Measurements from ENCODE around the gene ATXN7.

Gene ATXN7

DNA sequence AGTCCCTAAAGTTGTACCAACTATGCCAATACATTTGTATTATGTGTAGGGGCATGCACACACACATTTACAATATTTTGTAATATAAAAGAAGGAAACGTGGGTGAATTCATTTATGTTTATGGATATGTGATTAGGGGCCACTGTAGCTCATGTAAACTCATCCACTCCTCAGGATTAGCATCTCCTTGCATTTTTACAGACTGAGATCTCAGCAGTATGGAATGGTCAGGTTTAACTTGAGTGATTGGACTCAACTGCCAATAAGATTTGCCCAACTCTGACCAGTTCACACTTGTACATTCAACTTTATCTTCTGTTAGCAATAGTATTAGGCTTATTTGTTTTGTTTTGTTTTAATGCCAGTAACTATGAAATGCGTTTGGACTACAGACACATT lies 123.2 kb downstream of the ATXN7 start:
- DNase-seq = no peak

DNA sequence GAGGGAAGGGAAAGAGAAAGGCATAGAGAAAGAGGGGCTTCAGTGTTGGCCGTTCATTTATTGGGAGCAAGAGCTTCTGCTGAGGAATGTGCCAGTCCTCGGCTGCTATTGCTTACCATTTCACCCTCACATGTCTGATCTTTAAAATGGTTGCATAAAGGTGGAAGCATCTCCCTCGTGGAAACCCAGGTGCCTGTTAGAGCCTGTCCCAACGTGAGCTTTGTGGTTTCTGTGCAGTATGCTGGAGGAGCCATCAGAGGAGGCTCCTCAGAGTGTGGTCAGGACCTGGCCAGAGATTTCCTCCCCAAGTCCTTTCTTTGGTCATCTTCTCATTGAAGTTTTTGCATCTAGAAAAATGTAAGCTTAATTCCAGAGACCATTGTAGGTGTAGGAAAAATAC lies 125.3 kb downstream of the ATXN7 start:
- no peak for DNase-seq

DNA sequence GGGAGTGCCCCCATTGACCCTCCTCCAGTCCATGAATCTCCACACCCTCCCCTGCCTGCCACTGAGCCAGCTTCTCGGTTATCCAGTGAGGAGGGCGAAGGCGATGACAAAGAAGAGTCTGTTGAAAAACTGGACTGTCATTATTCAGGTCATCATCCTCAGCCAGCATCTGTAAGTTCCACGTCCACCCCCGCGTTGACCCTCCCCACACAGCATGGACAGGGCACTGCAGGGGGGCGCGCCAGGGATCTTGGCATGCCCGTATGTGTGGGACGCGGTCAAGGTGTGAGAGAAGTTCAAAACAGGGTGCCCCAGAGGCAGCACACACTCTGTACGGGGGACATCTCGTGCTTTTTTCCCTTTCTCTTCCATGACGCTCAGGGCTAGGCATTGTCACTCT lies 126.5 kb downstream of the ATXN7 start:
- DNase-seq = no peak

DNA sequence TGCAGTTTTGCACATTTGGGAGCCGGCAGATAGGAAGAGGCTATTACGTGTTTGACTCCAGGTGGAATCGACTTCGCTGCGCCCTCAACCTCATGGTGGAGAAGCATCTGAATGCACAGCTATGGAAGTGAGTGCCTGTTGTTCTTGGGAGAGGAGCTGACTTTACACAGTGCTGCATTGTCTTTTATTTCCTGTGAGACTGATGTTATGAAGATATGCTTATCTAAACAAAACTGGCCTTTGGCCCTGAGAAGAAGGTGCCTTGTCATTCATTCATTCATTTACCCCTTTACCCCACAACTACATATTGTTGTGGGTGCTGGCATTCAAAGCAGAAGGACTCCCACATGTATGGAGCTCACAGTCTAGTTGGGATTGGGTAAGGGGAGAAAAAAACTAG lies 127.1 kb downstream of the ATXN7 start:
- DNase-seq = no peak

DNA sequence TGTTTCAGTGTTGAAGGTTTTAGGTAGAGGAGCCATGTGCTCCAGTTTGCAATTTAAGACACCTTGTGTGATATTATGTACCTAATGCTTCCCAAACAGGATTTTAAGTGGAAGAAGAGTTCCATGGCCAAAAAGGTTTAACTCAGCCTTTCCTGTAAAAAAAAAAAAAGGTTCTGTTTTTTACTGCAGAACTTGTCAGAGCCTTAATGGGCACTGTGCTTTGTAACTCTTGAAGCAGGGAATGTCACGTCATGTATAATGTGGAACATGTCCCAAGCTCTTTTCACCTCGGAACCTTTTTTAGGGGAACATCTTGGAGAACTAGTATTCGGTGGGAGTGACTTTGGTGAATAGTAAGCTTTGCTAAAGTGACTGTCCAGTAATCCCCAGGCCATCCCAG lies 128.0 kb downstream of the ATXN7 start:
- DNase-seq = no peak

DNA sequence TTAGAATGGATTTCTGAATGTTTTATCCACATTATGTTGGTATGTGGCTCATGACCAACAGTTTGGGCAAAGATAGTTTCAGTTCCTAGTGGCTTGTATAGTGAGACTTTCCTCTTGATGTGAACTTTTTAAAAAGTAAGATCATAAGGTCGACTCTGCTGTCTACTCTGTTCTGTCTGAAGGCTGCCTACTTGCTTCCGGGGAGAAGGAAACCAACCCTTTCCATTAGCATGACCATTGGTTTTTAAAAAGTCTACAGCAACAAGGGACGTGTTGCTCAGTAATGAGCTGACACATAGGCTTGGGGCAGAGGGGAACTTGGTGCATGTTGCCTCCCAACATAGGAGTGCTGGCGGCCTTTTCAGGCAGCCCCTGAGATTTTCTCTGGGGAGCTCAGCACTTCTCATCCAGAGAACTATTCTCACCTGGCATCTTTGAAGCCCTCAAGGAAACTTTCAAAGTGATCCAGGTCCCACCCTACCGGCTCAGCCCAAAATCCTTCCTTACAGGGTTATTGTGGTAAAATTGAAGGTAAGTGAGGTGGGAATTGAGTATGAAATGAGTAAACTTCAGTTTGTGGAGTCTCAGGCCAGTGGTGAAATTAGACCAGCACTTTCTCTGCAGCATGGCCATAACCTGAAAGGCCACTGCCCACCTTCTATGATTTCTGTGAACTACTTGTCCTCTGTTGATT lies 129.0 kb downstream of the ATXN7 start:
- no peak for DNase-seq

DNA sequence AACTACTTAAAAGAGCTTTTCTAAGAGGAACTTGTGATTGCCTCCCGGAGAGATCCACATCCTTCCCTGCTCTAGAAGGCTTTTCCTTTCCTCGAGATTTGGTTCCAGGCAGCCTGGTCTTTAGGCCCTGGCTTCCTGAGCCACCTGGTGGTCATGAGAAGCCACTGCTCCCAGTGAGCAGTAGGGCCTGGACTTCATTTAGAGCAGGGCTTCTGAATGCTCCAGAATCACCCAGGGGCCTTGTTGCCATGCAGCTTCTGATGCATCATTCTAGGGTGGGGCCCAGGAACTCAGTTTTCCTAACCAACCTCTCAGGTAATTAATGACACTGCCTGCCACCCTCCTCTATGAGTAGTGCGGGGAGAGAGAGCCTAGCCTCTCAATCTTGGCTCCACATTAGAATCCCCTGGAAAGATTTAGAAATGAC lies 130.0 kb downstream of the ATXN7 start:
- no peak for DNase-seq

DNA sequence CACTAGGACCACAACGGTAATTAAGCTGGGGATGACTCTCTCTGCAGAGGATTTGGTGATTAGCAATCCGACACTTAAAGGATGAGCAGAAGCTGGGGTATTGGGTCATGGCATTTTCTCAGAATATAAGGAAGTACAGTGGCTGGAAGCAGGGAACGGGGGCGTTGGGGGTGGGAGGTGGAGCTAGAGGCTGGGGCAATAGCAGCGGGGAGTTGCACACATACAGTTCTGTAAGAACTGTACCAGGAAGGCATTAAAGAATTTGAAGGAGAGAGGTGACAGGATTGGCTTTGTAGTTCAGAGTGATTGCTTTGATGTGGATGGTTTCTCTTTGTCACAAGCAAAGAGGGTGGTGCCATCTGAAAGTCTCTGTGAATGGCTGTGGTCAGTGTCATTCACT lies 131.4 kb downstream of the ATXN7 start:
- DNase-seq = no peak

DNA sequence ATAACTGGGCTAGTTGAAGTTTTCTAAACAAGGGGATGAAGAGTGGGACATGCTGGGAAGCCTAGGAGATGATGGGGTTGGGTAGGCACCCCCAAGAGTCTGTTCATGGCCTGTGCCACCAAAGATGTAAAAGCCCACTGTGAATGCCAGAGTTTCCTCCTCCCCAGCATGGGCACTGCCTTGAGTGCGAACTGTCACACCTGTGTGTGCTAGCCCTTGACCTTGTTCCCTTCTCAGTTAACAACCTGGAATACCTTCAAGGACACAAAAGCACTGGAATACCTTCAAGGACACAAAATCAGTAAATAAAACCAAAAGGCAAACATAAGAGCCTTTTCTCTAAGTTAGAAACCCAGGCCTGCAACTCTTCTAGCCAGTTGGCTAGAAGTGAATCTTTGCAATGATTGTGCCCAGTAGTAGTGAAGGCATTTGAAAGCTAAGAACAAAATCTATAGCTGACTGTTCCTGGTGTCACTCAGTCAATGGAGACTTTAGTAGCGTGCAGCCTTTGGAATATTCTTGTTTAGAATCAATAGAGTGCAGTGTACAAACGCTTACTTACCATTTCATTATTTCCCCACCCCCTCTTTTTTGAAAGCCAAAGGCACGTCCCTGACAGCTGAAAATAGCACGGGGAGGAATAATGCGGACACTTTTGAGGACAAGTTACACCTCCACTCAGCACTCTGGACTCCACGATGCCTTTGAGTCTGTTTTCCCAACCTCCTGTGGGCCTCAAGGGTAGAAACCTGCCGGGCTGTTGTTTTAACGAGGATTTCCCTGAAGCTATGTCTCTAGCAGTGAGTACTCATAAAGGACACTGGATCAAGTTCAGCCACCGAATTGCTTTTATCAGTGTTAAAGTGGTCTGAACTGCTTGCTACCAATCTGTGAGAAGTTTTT lies 135.4 kb downstream of the ATXN7 start:
- no peak for DNase-seq

DNA sequence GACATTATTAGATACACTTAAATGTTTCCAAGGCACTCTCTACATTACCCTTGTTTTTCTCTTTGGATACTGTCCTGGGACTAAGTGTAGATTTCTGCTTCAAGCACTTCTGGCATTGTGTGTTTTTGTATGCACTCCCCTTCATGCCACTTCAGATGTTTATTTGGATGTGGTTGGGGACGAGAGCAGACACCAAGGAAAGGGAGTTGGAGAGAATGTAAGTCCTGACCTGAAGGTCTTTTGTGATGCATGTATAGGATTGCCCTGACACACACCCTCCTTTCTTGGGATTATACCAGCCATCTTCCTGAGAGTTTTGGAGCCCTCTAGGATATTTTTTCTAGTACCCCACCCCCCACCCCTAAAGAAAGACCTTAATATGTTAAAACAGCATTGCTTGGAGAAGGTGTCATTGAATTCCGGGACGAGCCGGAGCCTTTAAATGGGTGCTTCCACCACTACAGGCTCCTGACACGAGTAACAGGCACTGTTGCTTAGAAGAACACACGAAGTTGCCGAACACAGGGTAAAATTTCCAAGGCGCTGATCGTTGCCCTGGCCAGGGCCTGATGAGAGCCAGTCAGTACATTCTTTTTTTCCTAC lies 136.9 kb downstream of the ATXN7 start:
- no peak for DNase-seq

DNA sequence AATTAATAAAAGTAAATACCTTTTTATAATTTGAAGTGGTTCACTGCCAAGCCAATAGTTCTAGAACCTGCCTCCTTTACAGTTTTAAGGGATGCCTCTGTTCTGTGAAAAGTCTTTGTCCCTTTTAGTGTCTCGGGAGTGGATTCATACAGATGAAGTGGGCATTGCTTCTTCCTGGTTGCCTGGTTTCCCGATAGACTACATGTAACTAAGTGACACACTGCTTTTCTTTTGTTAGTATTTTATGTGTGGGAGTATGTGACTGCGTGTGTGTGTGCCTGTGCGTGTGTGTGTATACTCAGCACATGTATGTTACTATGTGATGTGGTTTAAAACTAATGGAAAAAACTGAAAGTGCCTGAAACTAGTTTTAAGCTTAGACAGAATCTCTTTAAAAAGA lies 138.6 kb downstream of the ATXN7 start:
- DNase-seq = no peak

DNA sequence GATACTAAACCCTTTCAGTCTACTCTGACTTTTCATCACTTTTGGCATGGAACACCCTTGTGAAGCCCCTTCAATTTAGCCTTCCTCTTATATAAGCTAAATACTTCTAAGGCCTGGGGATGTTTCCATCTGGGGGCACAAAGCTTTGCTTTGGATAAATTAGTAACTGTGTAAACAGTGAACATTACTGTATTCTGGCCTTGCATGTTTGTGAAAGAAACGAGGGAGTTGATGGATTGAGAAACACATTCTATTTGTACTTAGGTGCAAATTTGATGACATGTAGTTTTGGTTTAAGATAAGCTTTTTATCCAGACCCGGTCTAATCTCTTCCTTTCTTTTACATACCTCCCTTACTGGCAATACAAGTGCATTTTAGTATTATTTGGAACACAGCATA lies 139.9 kb downstream of the ATXN7 start:
- no peak for DNase-seq

DNA sequence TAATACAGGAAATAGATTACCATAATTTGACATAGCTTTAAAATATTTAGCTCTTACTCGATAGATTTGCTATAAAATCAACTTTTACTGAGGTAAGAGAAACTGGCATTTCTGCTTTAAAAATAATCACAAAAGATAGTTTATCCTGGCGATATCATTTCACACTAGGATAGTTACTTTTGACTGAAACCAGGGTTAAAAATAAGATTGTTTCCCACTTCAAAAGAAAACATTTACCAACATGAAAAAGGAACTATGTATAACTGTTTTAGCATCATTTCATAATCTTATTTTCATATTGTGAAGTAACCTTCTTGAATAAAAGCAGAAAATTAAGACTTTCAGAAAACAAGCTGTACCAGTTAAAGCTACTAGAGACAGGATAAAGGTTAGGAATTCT lies 144.3 kb downstream of the ATXN7 start:
- no peak for DNase-seq

DNA sequence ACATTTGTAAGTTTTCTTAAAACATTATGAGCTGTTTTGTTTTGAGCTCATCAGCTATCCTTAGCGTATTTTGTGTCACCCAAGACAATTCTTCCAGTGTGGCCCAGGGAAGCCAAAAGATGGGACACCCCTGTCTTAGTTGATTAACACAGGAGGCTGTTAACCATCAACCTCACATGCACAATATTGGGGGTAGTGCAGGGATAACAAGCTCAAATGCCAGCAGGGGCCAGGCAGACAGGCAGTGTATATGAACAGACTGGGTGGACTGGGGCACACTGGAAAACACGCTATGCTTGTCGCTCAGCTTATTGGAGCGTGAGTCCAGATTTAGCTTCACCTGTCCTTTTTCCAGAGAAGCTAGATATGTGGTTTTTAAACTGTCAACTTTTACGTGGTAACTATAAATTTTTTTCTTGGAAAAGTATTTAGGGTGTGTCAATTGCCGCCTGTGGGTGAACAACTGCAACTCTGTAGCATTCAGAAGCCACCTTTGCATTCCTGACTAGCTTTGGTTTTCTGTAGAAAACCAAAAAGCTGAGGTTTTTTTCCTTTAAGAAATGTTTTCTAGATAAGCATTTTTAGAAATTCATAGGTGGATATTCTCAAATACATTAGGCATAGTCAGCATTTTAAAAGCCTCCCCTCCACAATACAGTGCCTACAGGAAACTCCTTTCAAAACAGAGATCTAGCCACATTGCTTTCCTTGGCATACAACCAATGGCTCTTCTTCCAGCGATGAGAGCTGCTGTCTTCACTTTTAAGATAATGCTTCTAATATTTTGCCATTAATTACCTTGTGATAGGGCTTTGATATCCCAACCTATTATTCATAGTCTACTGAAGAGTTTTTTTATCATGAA lies 145.1 kb downstream of the ATXN7 start:
- no peak for DNase-seq

DNA sequence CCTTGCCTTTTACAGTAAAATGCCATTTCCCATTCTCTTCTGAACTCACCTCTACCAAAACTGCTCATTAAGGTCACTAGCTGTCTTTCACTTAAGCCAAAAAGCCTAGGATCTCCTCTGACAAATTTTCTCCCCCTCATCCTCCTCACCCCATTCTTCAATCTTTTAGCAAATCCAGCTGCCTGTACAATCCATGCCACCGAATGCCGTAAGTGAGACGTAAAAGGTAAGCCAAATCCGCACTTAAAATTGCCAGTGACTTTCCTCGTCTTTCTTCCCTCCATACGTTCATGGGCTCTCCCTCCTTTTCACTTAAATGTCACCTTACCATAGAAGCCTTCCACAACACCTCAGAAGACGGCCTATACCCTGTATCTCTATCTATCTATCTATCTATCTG lies 145.9 kb downstream of the ATXN7 start:
- no peak for DNase-seq

DNA sequence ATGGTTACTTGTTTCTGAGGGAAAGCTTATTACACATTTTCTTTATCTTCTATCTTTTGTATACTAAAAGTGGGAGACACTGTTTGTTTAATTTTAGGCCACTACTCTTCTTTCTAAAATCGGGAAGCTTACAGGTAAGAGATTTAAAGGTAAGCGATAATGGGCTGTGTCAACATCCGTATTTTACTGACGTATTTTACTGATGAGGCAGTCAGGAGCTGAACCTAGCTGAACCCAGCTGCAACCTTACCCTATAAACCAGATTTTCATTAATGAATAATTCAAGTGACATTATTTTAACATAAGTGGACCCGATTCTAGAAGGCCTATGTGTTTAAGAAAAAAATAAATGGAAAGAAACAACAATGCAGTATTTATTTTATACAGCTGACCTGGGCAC lies 146.5 kb downstream of the ATXN7 start:
- DNase-seq = no peak

DNA sequence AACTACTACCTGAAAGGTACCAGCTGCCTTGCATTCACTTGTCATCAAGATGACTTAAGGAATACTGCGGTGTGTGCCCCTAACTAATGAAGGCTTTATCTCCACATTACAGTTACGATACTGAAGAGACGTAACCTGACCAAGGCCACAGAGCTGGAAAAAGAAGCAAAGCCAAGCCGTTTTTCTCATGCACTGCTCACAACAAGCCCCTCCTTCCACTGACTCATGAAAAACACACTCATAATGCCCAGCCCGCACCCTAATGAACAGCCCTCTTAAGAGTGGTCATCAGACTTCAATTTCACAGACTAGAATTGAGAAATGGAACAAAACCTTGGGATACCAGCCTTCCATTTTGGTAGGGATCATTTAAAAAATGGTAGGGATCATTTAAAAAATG lies 148.0 kb downstream of the ATXN7 start:
- no peak for DNase-seq

DNA sequence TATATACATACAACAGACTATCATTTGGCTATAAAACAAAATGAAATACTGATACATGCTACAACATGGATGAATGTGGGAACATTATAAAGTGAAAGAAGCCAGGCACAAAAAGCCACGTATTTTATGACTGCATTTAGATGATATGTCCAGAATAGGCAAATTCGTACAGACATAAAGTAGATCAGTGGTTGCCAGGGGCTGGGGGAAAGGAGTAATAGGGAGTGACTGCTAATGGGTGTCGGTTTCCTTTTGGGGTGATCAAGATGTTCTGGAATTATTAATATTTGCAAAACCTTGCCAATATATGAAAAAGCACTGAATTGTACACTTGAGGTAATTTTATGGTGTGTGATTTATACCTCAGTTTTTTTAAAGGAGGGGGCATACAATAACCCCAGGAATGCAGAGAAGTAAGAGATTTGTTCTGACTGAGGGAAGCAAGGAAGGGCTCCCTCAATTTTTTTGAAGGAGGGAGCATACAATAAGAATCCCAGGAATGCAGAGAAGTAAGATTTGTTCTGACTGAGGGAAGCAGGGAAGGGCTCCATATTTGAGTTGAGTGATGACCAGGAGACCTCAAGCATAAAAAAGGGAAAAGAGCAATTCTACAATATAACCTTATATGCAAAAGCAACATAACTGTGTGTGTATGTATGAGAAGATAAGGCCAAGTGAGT lies 153.4 kb downstream of the ATXN7 start:
- DNase-seq = no peak

DNA sequence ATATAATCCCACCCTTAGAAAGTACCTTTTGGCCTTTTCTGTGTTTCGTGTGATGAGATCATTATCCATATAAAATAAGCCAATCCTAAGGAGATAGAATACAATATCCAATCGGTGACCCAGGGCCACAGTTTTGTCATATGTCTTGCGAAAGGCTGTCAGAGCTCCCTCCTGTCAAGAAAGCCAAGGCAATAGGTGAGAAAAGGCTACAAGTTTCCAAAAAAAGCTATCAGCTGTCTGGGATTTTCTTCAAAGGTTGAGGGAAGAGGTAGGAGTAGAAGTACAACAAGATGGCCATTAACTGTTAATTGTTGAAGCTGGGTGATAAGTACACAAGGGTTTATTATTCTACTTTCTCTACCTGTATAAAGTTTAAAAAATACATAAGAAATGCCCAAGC lies 155.6 kb downstream of the ATXN7 start:
- DNase-seq = no peak

DNA sequence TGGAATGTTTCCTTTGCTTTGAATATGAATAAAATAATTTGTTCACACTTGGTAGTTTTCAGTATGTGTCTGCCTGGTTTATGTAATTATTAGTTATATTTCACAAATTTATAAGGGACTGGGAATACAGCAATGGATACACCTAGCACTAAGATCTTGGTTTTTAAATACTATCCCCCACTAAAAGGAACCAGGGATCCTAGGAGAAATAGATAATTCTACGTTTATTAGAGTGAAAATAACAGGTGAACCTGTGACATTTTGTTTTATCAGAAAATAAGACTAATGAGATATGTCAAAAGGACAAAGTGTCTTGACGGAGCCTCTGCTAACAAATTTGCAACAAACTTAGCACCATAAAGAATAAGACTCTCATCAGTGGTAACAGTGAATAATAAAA lies 156.2 kb downstream of the ATXN7 start:
- DNase-seq = no peak

DNA sequence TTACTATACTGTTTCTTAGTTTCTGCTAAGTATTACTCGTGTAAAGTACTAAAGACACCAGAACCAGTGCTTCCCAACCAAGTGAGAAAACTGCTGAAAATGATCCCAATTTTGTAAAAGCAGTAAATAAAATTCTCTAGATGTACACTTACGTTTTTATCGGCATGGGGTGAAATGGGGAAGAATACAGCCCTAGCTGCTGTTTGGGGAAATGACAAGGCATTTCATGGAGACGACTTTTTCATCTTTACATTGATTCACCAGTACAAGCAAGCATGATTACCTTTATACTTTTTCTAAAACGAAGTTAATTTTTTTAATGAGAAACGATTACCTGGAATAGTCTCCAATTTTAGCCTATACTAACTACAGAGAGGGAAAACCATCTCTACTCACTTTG lies 158.3 kb downstream of the ATXN7 start:
- no peak for DNase-seq

DNA sequence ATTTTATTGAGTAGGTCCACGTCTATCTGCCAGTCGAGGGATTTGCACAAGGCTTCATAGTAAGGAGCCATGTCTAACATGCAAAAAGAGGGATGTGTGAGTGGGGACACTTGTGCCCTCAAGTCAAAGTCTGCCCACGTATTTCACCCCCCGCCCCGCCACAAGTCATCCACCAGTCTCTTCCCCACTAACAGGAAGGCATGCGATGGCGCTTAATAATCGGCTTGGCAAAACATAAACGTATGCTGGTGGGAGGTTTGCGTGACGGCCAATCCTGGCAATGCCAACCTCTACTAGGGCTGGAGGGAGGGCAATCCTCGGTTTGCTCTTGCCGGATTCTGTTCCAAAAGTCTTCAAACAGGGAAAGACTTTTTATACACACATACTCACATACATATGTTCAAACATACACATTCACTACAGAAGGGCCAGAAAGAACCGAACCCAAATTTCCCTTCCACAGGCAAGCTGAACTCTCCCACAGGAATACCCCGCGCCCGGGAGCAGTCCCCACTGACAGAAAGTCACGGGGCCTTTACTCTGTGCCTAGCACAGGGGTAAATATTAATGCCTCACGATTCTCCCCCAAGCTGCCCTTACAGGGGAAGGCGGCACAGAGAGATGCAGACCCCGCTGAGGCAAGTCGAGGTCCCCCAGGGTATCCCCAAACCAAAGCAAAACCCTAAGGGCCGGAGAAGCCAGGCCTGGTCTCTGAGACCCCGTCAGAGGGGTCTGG lies 159.0 kb downstream of the ATXN7 start:
- DNase-seq = no peak
